LNCaP clone FGC (cell line): ENCODE results near the gene TM9SF4.

Experiments
- DNase-seq: peaks from one replicate; pipeline ENCODE4 v3.0.0-alpha.2; 2011; ENCODE audit warnings: low read depth
- H3K4me3 ChIP-seq: 2 replicates; pipeline ENCODE4 v1.5.1; 2011; ENCODE audit warnings: mild to moderate bottlenecking, low read depth, low read length, control low read depth
- CTCF ChIP-seq: IDR thresholded peaks from 2 replicates; pipeline ENCODE4 v1.5.1; 2012; ENCODE audit warnings: mild to moderate bottlenecking; ENCODE audit not compliant: control insufficient read depth, insufficient read depth; ENCODE audit errors: extremely low read depth

Gene TM9SF4

DNA sequence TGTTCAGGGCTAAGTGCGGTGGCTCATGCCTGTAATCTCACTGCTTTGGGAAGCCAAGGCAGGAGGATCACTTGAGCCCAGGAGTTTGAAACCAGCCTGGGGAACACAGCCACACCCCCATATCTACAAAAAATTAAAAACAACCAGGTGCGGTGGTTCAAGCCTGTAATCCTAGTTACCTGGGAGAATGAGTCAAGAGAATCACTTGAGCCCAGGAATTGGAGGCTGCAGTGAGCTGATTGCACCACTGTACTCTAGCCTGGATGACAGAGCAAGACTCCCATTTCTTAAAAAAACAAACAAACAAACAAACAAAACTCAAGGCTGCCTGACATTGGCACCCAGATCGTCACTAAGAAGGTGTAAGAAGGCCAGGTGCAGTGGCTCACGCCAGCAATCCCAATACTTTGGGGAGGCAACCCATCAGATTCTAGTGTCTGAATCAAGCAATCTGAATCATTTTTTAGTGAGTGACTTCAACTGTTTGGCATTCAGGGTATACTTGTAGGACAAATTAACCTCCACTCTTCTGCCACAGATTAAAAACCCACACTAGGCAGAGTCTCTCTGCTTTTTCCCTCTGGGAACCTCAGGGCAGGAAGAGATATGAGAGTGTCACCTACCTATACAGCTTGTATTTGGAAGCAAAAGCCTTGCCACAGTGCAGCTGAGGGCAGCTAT is 91.9 kb downstream of the TM9SF4 start:
- no peak overlapping the region for H3K4me3 ChIP-seq
- no peak for DNase-seq
- no peak for TF ChIP-seq CTCF

DNA sequence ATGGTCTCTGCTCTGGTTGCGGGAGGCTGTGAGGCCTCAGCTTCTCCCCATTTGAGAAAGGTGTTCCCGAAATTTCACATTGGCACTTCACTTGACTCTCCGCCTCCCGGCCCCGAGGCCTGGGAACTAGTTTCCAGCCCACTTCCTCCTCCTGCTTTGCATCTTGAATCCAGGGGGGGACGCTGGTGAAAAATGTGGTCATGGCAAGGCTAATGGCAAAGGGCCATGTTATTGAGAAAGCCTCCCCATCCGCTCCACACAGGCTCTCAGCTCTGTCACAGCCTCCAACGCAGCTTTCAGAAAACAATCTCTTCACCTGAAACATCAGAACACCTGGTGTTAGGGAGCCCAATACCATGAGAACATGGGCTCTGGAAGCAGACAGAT is 92.5 kb downstream of the TM9SF4 start:
- H3K4me3 ChIP-seq, result no peak overlapping the region
- DNase-seq, result no peak
- no peak for TF ChIP-seq CTCF

- peak; percentile 74 for DNase-seq
- H3K4me3 ChIP-seq, result peak overlapping the region; percentile 44
- TF ChIP-seq CTCF, result no peak
Measured at GRCh38 chr20:32203356-32204204, 94.1 kb downstream of the TM9SF4 start.

DNA sequence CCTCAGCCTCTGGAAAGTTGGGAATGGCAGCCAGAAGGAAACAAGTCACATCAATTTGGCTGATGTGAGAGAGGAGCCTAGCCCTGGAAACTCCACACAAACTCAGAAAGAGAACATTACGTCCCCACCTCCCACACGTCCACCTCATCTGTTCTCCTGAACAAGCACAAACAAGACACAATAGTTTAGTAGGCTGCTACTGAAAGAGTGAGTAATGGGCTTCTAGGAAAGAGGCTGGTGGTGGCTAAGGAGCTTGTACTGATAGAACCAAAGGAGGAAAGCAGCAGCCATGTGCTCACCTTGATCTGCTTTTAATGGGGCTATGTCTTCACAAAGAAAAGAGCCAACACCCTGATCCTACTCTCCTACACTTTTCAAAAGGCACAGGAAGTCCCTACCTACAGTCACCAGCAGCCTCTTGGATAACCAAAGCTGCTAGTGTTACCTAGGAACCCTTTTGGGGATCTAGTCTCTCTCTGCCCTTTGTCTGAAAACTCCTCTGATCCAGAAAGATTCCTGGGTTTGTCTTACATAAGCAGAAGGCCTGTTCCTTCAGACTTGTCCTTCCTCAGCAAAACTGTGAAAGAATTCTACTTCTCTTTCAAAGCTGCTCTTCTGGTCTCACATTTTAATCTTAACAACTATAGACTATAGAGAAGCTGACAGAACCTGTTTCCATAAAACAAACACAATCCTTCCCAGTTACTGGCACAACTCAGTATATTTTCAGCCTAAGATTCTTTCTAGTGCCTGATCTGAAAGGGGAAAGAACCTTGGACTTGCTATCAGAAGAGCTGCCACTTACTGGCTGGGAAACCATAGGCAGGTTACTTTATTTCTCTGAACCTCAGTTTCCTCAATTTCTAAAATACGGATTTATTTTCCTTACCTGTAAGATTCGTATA is 94.9 kb downstream of the TM9SF4 start:
- TF ChIP-seq CTCF, result no peak
- H3K4me3 ChIP-seq, result peak overlapping the region; percentile 80
- DNase-seq, result peak; percentile 82

- H3K4me3 ChIP-seq, result peak overlapping the region; percentile 80
- no peak for DNase-seq
- TF ChIP-seq CTCF, result no peak
Measured at GRCh38 chr20:32205110-32205842, 95.8 kb downstream of the TM9SF4 start.
